ENCODE data around the gene FAM13C.

Gene FAM13C

DNA sequence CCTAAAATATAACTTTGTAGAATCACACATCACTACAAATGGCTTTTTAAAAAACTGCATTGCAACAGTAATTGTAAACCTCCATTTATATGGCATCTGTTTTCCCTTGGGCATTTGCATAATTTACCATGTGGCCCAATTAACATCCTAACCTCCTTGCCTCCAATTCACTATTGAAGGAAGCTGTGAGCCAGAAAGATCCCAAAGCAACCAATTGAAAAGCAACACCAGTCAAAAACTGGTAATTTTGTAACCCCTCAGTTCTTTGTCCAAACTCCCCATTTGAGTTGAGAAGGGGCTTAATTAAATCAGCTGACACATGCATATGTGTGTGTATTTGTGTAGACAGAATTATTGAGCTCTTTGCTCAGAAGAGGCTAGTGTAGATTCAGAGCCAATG lies 90.3 kb downstream of the FAM13C start:
- H3K36me3 ChIP-seq (ENCODE audit: insufficient read depth, insufficient read length, low read length) = no peaks in the 10 kb centered on the region
- no peak overlapping the region for H3K9ac ChIP-seq (ENCODE audit: insufficient read length, low read depth)
- H3K9me3 ChIP-seq (ENCODE audit: insufficient read depth, low read length) = no peaks in the 10 kb centered on the region
- no peak overlapping the region for H3K4me3 ChIP-seq (ENCODE audit: insufficient read length, low read depth)
- no peaks in the 10 kb centered on the region for H3K27me3 ChIP-seq (ENCODE audit: insufficient read depth, insufficient read length)
- no peaks in the 10 kb centered on the region for H3K4me1 ChIP-seq (ENCODE audit: insufficient read depth, insufficient read length)
- TF ChIP-seq YY1 (IDR thresholded peaks at IDR 0.05; ENCODE audit: insufficient read depth, insufficient read length) (no peak), SUZ12 (IDR thresholded peaks at IDR 0.05; ENCODE audit: extremely low read depth, insufficient read depth, insufficient read length) (no peak), ZNF274 (IDR thresholded peaks at IDR 0.05; ENCODE audit: low read depth, low read length) (no peak)
- no peak for DNase-seq (ENCODE audit: low read depth, low spot score)

- H3K36me3 ChIP-seq (ENCODE audit: insufficient read depth, insufficient read length, low read length) = no peaks in the 10 kb centered on the region
- DNase-seq (ENCODE audit: low read depth, low spot score) = no peak
- H3K27me3 ChIP-seq (ENCODE audit: insufficient read depth, insufficient read length) = no peaks in the 10 kb centered on the region
- H3K9ac ChIP-seq (ENCODE audit: insufficient read length, low read depth) = no peak overlapping the region
- no peaks in the 10 kb centered on the region for H3K9me3 ChIP-seq (ENCODE audit: insufficient read depth, low read length)
- no peaks in the 10 kb centered on the region for H3K4me1 ChIP-seq (ENCODE audit: insufficient read depth, insufficient read length)
- no peak overlapping the region for H3K4me3 ChIP-seq (ENCODE audit: insufficient read length, low read depth)
- TF ChIP-seq ZNF274 (IDR thresholded peaks at IDR 0.05; ENCODE audit: low read depth, low read length) (no peak), YY1 (IDR thresholded peaks at IDR 0.05; ENCODE audit: insufficient read depth, insufficient read length) (no peak), SUZ12 (IDR thresholded peaks at IDR 0.05; ENCODE audit: extremely low read depth, insufficient read depth, insufficient read length) (no peak)
Measured at GRCh38 chr10:59271160-59271559, 91.2 kb downstream of the FAM13C start.

GRCh38 chr10:59270492-59270891 lies 91.9 kb downstream of the FAM13C start:
- H3K36me3 ChIP-seq (ENCODE audit: insufficient read depth, insufficient read length, low read length) = no peaks in the 10 kb centered on the region
- H3K9me3 ChIP-seq (ENCODE audit: insufficient read depth, low read length) = no peaks in the 10 kb centered on the region
- TF ChIP-seq SUZ12 (IDR thresholded peaks at IDR 0.05; ENCODE audit: extremely low read depth, insufficient read depth, insufficient read length) (no peak), ZNF274 (IDR thresholded peaks at IDR 0.05; ENCODE audit: low read depth, low read length) (no peak), YY1 (IDR thresholded peaks at IDR 0.05; ENCODE audit: insufficient read depth, insufficient read length) (no peak)
- no peak for DNase-seq (ENCODE audit: low read depth, low spot score)
- no peaks in the 10 kb centered on the region for H3K4me1 ChIP-seq (ENCODE audit: insufficient read depth, insufficient read length)
- no peaks in the 10 kb centered on the region for H3K27me3 ChIP-seq (ENCODE audit: insufficient read depth, insufficient read length)
- no peak overlapping the region for H3K9ac ChIP-seq (ENCODE audit: insufficient read length, low read depth)
- H3K4me3 ChIP-seq (ENCODE audit: insufficient read length, low read depth) = no peak overlapping the region

DNA sequence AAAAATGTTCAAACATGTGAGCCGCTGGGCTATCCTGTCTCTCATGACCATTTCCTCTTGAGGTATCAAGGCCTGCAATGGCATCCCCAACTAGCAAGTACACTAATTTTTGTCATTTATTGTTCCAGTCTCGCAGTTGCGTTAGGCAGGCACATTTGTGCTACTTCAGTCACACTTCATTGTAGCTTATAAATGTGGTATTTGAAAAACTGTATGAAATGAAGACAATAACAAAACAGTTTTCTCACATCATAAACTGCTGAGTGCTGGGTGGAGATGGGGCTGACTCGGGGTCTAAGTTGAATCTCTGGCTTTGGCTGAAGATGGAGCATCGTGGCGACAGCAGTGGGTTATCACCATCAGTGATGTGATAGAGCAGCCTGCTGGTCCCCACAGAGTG lies 92.7 kb downstream of the FAM13C start:
- H3K9ac ChIP-seq (ENCODE audit: insufficient read length, low read depth) = no peak overlapping the region
- no peaks in the 10 kb centered on the region for H3K9me3 ChIP-seq (ENCODE audit: insufficient read depth, low read length)
- H3K27me3 ChIP-seq (ENCODE audit: insufficient read depth, insufficient read length) = no peaks in the 10 kb centered on the region
- no peaks in the 10 kb centered on the region for H3K4me1 ChIP-seq (ENCODE audit: insufficient read depth, insufficient read length)
- H3K4me3 ChIP-seq (ENCODE audit: insufficient read length, low read depth) = no peak overlapping the region
- DNase-seq (ENCODE audit: low read depth, low spot score) = no peak
- no peaks in the 10 kb centered on the region for H3K36me3 ChIP-seq (ENCODE audit: insufficient read depth, insufficient read length, low read length)
- TF ChIP-seq ZNF274 (IDR thresholded peaks at IDR 0.05; ENCODE audit: low read depth, low read length) = no peak
- TF ChIP-seq YY1 (IDR thresholded peaks at IDR 0.05; ENCODE audit: insufficient read depth, insufficient read length) = no peak
- no peak for TF ChIP-seq SUZ12 (IDR thresholded peaks at IDR 0.05; ENCODE audit: extremely low read depth, insufficient read depth, insufficient read length)

- H3K9me3 ChIP-seq (ENCODE audit: insufficient read depth, low read length) = no peaks in the 10 kb centered on the region
- no peak for DNase-seq (ENCODE audit: low read depth, low spot score)
- H3K27me3 ChIP-seq (ENCODE audit: insufficient read depth, insufficient read length) = no peaks in the 10 kb centered on the region
- H3K9ac ChIP-seq (ENCODE audit: insufficient read length, low read depth) = no peak overlapping the region
- no peaks in the 10 kb centered on the region for H3K36me3 ChIP-seq (ENCODE audit: insufficient read depth, insufficient read length, low read length)
- no peak overlapping the region for H3K4me3 ChIP-seq (ENCODE audit: insufficient read length, low read depth)
- no peak for TF ChIP-seq SUZ12 (IDR thresholded peaks at IDR 0.05; ENCODE audit: extremely low read depth, insufficient read depth, insufficient read length)
- no peak for TF ChIP-seq ZNF274 (IDR thresholded peaks at IDR 0.05; ENCODE audit: low read depth, low read length)
- no peaks in the 10 kb centered on the region for H3K4me1 ChIP-seq (ENCODE audit: insufficient read depth, insufficient read length)
Measured at GRCh38 chr10:59268460-59268859, 93.9 kb downstream of the FAM13C start.

DNA sequence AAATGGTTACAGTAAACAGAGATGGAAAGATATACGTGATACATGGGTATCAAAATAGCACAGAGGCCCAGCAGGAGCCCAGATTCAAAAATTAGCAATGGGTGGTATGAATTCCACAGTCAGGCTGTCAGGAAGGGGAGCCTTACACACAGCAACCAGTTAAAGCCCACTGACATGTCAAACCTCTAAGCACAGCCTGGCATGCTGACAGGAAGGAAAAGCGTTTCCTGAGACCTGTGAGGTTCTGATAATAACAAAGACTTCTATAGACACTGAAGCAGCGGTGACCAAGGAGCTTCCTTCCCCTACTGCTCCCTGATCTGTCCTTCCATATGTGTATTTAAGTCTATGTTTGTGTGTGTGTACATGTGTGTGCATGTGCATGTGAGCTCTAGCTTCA lies 96.0 kb downstream of the FAM13C start:
- H3K4me1 ChIP-seq (ENCODE audit: insufficient read depth, insufficient read length) = no peaks in the 10 kb centered on the region
- H3K36me3 ChIP-seq (ENCODE audit: insufficient read depth, insufficient read length, low read length) = no peaks in the 10 kb centered on the region
- H3K27me3 ChIP-seq (ENCODE audit: insufficient read depth, insufficient read length) = no peaks in the 10 kb centered on the region
- no peak for TF ChIP-seq ZNF274 (IDR thresholded peaks at IDR 0.05; ENCODE audit: low read depth, low read length)
- no peak for TF ChIP-seq YY1 (IDR thresholded peaks at IDR 0.05; ENCODE audit: insufficient read depth, insufficient read length)
- TF ChIP-seq SUZ12 (IDR thresholded peaks at IDR 0.05; ENCODE audit: extremely low read depth, insufficient read depth, insufficient read length) = no peak
- H3K9me3 ChIP-seq (ENCODE audit: insufficient read depth, low read length) = no peaks in the 10 kb centered on the region
- H3K9ac ChIP-seq (ENCODE audit: insufficient read length, low read depth) = no peak overlapping the region
- H3K4me3 ChIP-seq (ENCODE audit: insufficient read length, low read depth) = no peak overlapping the region
- DNase-seq (ENCODE audit: low read depth, low spot score) = no peak

DNA sequence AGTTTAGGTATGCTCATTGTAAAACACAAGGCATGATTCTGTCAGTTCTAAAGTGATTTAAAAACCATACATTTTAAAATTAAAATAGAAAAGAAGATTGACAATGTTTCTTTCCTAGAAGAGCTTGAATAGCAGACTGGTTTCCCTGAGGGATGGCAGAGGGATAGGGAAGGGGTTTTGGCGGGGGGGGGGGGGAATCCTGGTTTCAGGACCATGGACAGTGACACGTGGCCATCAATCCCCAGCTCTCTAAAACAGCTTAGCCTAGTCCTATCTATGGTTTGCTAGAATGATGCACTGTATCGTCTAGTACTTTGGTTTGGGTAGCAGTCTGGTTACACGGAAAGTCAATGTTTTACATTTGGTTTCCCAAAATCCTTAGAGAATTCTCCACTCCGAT lies 97.2 kb downstream of the FAM13C start:
- H3K27me3 ChIP-seq (ENCODE audit: insufficient read depth, insufficient read length) = no peaks in the 10 kb centered on the region
- no peaks in the 10 kb centered on the region for H3K4me1 ChIP-seq (ENCODE audit: insufficient read depth, insufficient read length)
- TF ChIP-seq ZNF274 (IDR thresholded peaks at IDR 0.05; ENCODE audit: low read depth, low read length) = no peak
- TF ChIP-seq SUZ12 (IDR thresholded peaks at IDR 0.05; ENCODE audit: extremely low read depth, insufficient read depth, insufficient read length) = no peak
- no peak for TF ChIP-seq YY1 (IDR thresholded peaks at IDR 0.05; ENCODE audit: insufficient read depth, insufficient read length)
- H3K4me3 ChIP-seq (ENCODE audit: insufficient read length, low read depth) = no peak overlapping the region
- no peaks in the 10 kb centered on the region for H3K36me3 ChIP-seq (ENCODE audit: insufficient read depth, insufficient read length, low read length)
- H3K9me3 ChIP-seq (ENCODE audit: insufficient read depth, low read length) = no peaks in the 10 kb centered on the region
- DNase-seq (ENCODE audit: low read depth, low spot score) = no peak
- H3K9ac ChIP-seq (ENCODE audit: insufficient read length, low read depth) = no peak overlapping the region

DNA sequence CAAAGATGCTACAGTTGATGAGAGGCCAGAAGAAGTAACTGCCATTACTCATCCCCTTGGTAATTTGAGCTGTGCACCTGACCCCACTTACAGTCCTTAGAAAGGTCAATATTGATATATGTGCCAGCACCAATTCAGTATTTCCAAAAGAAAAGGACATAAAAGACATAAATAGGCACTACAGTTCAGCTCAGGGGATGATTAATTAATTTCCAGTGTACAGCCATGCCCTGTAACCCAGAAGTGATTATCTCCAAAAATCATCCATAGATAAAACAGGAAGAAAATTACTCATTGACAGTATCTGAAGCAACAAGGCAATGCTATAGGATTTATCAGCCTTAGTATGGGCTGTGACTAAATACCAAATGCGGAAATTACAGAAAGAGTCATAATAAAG lies 103.5 kb downstream of the FAM13C start:
- no peaks in the 10 kb centered on the region for H3K9me3 ChIP-seq (ENCODE audit: insufficient read depth, low read length)
- H3K4me1 ChIP-seq (ENCODE audit: insufficient read depth, insufficient read length) = no peaks in the 10 kb centered on the region
- H3K27me3 ChIP-seq (ENCODE audit: insufficient read depth, insufficient read length) = no peaks in the 10 kb centered on the region
- no peak overlapping the region for H3K9ac ChIP-seq (ENCODE audit: insufficient read length, low read depth)
- TF ChIP-seq YY1 (IDR thresholded peaks at IDR 0.05; ENCODE audit: insufficient read depth, insufficient read length) (no peak), ZNF274 (IDR thresholded peaks at IDR 0.05; ENCODE audit: low read depth, low read length) (no peak), SUZ12 (IDR thresholded peaks at IDR 0.05; ENCODE audit: extremely low read depth, insufficient read depth, insufficient read length) (no peak)
- H3K36me3 ChIP-seq (ENCODE audit: insufficient read depth, insufficient read length, low read length) = no peaks in the 10 kb centered on the region
- H3K4me3 ChIP-seq (ENCODE audit: insufficient read length, low read depth) = no peak overlapping the region
- no peak for DNase-seq (ENCODE audit: low read depth, low spot score)
